Occipital lobe (tissue), 2 donors: ENCODE measurements around the gene LTBP3. TPM values are rescaled to one million over a fixed set of nuclear protein-coding genes. Genes with fewer than 3 reads are reported as not detected.

Experiments
- DNase-seq: peaks from one replicate; lab custom pipeline; 2025; lab: John Stamatoyannopoulos, UW
- total RNA-seq: library from RNA; depleted of rRNA; stranded (reverse); fragments of >200 nt; gene quantifications from one replicate; pipeline ENCODE4 v1.2.3, GENCODE V29; 2014

The LTBP3 gene
- 18.4 TPM for total RNA-seq

- DNase-seq = peak; percentile 75
Measured at GRCh38 chr11:65558002-65558929, at the start of gene LTBP3. Gene LTBP3 (minus strand): TSS chr11:65558359. CDS start chr11:65557959, 400 bp downstream.

GRCh38 chr11:65606876-65607613 is 48.9 kb upstream of the LTBP3 start:
- DNase-seq = peak; percentile 94

- no peak for DNase-seq
Measured at GRCh38 chr11:65604258-65604657, 46.1 kb upstream of the LTBP3 start.

GRCh38 chr11:65599955-65600246 is 41.7 kb upstream of the LTBP3 start:
- DNase-seq = no peak

- no peak for DNase-seq
Measured at GRCh38 chr11:65599216-65599954, 41.2 kb upstream of the LTBP3 start.

- no peak for DNase-seq
Measured at GRCh38 chr11:65598258-65598699, 40.1 kb upstream of the LTBP3 start.

- no peak for DNase-seq
Measured at GRCh38 chr11:65596520-65596919, 38.4 kb upstream of the LTBP3 start.

GRCh38 chr11:65595543-65596281 is 37.6 kb upstream of the LTBP3 start, which contains the start of gene KCNK7:
Gene KCNK7 (minus strand): TSS chr11:65595800. CDS start chr11:65595772, 28 bp downstream.
- DNase-seq = no peak

- DNase-seq = no peak
Measured at GRCh38 chr11:65595131-65595530, 37.0 kb upstream of the LTBP3 start.

- peak; percentile 63 for DNase-seq
Measured at GRCh38 chr11:65593518-65594414, 35.6 kb upstream of the LTBP3 start.

- DNase-seq = no peak
Measured at GRCh38 chr11:65592858-65593517, 34.8 kb upstream of the LTBP3 start.

- no peak for DNase-seq
Measured at GRCh38 chr11:65591939-65592857, 34.0 kb upstream of the LTBP3 start.

- DNase-seq = no peak
Measured at GRCh38 chr11:65590240-65590738, 32.1 kb upstream of the LTBP3 start.

GRCh38 chr11:65589444-65590239 is 31.5 kb upstream of the LTBP3 start:
- DNase-seq = no peak

- no peak for DNase-seq
Measured at GRCh38 chr11:65588199-65589054, 30.3 kb upstream of the LTBP3 start.

GRCh38 chr11:65586676-65587075 is 28.5 kb upstream of the LTBP3 start:
- DNase-seq = no peak
